T-helper 22 cell (primary cell): Measurements from ENCODE around the gene DOCK4.
"Not testable (repeated sequence)": the region's sequence is repeated elsewhere in the genome, so short reads cannot be mapped to it uniquely, and the experiment has no call there.

Source experiments
- DNase-seq: peaks from one replicate; pipeline ENCODE4 v3.0.0-alpha.2; 2020; ENCODE audit warnings: low read depth

Gene DOCK4, protein sequence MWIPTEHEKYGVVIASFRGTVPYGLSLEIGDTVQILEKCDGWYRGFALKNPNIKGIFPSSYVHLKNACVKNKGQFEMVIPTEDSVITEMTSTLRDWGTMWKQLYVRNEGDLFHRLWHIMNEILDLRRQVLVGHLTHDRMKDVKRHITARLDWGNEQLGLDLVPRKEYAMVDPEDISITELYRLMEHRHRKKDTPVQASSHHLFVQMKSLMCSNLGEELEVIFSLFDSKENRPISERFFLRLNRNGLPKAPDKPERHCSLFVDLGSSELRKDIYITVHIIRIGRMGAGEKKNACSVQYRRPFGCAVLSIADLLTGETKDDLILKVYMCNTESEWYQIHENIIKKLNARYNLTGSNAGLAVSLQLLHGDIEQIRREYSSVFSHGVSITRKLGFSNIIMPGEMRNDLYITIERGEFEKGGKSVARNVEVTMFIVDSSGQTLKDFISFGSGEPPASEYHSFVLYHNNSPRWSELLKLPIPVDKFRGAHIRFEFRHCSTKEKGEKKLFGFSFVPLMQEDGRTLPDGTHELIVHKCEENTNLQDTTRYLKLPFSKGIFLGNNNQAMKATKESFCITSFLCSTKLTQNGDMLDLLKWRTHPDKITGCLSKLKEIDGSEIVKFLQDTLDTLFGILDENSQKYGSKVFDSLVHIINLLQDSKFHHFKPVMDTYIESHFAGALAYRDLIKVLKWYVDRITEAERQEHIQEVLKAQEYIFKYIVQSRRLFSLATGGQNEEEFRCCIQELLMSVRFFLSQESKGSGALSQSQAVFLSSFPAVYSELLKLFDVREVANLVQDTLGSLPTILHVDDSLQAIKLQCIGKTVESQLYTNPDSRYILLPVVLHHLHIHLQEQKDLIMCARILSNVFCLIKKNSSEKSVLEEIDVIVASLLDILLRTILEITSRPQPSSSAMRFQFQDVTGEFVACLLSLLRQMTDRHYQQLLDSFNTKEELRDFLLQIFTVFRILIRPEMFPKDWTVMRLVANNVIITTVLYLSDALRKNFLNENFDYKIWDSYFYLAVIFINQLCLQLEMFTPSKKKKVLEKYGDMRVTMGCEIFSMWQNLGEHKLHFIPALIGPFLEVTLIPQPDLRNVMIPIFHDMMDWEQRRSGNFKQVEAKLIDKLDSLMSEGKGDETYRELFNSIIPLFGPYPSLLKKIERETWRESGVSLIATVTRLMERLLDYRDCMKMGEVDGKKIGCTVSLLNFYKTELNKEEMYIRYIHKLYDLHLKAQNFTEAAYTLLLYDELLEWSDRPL (N-terminal part only)

DNA sequence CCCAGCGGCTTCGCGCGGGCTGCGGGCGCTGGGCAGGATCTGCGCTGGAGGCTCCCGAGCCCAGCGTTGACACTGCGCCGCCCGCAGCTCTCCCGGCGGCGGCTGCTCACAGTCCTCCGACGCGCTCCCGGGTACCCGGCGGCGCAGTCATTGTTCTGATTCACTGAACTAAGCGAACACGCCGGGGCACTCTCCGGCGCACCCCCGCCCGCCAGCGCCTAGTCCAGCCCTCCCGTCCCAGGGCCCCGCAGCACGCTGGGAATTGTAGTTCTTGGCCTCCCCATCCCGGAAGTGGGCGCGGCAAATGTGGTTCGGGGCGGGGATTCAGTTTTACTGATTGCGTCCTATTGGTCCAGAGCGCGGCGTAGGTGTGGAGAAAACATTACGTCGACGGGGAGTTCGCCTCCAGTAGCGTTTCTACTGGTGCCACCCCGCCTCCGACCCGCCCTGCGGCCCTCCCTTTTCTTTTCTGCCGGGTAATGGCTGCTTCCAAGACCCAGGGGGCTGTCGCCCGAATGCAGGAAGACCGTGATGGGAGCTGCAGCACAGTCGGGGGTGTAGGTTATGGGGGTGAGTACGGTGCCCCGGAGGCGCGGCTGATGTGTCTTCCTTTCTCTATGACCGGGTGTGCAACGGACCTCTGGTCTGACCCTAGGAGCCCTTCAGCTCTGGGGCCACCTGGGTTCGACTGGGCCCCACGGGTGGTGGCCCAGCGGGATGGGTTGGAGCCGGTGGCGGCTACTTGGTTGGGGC, at the start of gene DOCK4, which contains the start of gene ZNF277:
TSS of gene DOCK4 (minus strand) at position 162 of the 753 bp plus-strand sequence. CDS start 261 bp downstream, outside the sequence.
TSS of gene ZNF277 (plus strand) at position 458 of the 753 bp plus-strand sequence. CDS start at position 480, 22 bp downstream.
- peak; percentile 96 for DNase-seq

DNA sequence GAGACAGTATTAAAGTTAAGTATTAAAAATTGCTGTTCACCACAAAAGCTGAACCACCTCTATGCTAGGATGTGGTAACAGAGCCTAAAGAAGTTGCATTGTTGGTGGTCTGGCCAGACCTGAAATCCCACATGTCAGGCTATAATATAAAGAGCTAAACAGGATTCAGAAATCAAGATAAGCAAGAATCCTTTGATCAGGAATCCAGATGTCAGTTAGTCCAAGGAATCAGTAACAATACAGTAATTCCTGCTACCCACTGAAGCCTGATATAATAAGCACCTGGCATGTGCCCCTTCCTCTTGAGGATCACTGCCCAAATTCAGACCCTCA, 49.2 kb upstream of the DOCK4 start:
- DNase-seq = no peak

DNA sequence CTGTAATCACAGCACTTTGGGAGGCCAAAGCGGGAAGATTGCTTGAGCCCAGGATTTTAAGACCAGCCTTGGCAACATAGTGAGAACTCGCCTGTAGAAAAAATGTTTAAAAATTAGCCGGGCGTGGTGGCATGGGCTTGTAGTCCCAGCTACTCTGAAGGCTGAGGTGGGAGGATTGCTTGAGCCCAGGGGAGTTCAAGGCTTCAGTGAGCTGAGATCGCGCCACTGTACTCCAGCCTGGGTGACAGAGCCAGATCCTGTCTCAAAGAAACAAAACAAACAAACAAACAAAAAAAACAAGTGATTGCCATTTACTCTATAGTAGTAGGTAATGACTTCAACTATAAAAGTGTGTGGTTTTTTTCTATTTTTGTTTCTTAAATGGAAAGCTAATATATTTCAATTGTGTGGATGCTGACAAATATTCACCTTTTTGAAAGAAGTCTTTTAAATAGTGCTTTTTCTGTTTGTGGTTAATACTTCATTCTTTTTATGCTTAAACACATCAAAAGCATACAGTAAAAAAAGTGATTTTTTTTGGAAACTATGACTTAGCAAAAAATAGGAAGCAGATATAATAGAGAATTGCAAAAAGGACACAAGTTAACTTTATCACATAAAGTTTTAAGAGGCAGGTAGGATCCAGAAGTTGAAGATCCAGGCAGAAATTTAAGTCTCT, 48.6 kb upstream of the DOCK4 start:
- DNase-seq = no peak

DNA sequence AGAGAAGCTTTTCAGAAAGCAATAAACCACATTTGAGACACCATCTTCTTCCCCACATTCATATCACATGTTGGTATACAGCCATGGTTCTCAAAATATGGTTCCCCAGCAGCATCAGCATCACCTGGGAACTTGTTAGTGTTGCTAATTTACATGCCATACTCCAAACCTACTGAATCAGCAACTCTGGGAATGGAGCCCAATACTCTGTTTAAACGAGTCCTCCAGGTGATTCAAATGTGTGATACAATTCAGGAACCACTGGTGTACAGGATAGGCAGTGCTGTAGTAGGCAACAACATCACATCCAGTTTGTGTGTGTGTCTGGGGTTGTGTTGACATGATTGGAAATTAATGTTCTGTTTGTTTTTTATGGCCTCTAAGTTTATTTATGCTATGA, 48.0 kb upstream of the DOCK4 start:
- no peak for DNase-seq

DNA sequence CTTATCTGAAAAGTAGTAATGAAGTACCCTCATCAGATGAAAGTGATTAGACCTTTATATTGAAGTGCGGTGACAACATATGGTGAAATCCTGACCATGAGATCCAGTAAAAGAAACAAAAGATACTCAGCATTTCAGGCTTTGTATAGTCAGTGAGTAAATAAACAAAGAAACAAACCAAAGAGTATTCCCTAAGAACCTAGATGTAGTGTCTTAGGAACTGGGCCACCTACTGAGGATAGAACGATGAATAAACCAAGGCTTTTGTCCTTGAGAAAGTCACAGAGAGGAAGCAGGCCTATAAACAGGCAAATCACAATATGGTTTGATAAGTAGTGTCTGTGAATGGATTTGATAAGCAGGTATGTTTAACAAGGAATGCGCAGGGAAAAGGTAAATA, 46.5 kb upstream of the DOCK4 start:
- DNase-seq = no peak

DNA sequence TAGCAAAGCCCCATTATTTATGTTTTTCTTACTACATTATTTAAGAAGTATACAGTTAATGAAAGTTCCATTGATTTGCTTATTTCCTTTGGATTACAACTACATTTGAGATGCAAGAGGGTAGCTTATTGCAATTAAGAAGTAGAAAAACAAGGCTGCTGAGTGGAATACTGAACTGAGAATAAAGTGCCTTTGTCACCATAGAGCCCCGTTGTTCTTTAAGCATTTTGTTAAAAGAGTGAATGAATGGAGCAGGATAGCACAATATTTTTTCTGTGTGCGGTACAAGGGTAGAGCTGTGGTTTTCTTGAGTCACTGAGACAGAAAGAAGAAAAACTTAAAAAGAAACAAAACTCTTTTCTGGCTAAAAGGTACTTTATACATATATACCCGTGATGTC, 45.9 kb upstream of the DOCK4 start:
- no peak for DNase-seq

DNA sequence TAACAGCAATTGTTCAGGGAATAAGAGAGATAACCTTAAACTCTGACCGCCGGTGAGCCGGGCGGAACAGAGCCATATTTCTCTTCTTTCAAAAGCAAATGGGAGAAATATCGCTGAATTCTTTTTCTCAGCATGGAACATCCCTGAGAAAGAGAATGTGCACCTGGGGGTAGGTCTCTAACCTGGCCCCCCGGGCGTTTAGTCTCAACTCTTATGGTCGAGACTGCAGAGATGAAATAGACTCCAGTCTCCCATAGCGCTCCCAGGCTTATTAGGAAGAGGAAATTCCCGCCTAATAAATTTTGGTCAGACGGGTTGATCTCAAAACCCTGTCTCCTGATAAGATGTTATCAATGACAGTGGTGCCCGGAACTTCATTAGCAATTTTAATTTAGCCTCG, 43.8 kb upstream of the DOCK4 start:
- not testable (repeated sequence) for DNase-seq

DNA sequence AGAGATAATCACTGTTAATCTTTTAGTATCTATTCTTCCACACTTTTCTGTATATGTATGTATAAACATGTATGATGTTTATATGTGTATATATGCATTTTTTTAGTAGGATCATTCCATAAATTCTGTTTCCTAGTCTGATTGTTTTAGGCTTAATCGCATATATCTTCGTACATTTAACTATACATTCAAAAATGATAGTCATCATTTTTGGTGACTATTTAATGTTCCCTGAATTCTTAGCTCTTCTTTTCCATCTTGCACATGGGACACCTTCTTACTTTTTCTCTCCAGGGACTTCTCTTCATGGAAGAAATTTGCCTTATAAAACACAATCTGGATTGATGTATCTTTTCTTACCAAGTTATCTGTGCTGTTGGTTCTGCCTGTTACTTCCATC, 42.4 kb upstream of the DOCK4 start:
- no peak for DNase-seq

DNA sequence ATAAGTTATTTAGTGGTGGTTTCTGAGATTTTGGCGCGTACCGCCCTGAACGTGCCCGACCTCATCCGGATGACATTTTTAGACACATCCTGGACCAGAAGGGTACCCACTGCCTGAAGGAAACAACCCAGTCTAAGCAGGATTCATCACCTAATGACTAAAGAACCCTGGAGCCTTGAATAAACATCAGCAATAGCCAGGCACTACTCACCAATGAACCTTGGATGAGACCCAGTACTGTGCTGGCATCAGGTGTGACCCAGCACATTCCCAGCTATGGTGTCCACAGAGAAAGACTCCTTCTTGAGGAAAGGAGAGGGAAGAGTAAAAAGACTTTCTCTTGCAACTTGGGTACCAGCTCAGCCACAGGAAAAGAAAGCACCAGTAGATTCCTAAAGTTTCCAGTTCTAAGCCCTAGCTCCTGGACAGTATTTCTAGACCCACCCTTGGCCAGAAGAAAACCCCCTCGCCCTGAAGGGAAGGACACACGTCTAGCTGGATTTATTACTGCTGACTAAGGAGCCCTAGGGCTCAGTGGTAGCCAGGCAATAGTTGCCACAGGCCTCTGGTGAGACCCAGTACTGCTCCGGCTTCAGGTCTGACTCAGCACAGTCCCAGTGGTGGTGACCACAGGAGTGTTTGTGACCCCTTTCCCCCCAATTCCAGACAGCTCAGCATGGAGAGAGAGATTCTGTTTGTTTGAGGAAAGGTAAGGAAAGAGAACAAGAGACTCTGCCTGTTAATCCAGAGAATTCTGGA, 32.8 kb upstream of the DOCK4 start:
- DNase-seq = no peak

DNA sequence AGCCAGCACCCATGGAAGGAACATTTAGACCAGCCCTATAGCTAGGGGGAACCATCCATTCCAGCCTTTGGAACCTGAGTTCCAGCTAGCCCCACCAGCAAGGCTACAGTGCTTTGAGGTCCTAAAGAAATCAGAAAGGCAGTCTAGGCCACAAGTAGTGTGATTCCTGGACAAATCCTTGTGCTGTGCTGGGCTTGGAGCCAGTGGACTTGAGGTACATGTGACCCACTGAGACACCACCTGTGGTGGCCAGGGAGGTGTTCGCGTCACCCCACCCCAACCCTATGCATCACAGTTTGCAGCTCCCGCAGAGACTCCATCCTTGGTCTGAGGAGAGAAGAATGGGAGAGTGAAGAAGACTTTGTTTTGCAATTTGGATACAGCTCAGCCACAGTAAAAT, 32.1 kb upstream of the DOCK4 start:
- DNase-seq = no peak

DNA sequence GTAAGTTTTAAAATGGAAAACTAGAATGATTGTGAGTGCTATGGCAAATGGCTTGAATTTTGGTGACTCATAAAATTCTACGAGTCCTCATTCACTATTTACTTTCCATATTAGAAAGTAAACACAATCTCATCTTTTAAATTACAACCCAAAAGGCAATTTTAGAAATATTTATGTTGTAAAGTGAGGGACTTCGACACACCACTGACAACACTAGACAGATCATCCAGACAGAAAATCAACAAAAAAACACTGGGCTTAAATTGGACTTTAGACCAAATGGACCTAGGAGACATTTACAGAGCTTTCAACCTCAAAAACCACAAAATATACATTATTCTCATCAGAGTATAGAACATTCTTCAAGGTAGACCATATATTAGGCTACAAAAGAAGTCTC, 30.4 kb upstream of the DOCK4 start:
- DNase-seq = no peak

DNA sequence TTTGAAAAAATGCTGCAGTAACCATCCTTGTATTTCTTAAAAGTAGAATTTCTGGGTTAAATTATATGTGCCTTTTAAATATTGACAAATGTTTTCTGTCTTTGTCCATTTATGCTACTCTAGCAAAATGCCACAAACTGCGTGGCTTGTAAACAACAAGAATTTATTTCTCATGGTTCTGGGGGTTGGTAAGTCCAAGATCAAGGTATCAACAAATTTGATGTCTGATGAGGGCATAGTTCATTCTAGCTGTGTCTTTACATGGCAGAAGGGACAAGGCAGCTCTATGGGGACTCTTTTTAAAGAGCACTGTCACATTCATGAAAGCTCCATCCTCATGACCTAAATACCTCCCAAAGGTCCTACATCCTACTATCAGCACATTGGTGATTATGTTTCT, 27.9 kb upstream of the DOCK4 start:
- DNase-seq = no peak

DNA sequence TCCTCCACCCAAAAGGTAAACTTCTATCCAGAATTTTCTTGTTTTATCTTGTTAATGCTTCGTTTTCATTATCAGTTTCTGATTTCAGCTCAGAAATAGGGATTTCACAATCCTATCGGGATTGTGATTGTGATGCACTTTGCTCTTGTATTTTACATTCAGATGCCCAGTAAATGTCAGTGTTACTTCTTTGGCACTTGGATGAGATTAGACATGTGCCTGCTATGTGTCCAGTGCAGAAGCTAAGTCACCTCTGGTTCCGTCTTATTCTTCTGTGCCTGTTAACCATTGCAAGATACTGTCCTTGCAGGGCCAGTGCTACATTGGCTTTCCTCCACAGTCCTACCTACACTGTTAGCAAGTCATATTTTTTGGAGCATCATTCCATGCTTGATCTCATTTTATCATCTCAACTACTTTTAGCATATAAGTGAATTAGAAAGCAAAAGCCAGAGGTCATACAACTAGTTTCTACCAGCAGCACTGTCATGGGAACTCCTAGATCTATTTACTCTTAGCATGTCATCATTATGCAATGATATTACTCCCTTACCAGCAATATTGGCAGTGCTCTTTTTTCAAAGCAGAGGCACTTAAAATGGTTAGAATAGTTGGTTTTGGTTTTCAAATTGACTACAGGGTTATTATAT, 27.0 kb upstream of the DOCK4 start:
- DNase-seq = no peak

DNA sequence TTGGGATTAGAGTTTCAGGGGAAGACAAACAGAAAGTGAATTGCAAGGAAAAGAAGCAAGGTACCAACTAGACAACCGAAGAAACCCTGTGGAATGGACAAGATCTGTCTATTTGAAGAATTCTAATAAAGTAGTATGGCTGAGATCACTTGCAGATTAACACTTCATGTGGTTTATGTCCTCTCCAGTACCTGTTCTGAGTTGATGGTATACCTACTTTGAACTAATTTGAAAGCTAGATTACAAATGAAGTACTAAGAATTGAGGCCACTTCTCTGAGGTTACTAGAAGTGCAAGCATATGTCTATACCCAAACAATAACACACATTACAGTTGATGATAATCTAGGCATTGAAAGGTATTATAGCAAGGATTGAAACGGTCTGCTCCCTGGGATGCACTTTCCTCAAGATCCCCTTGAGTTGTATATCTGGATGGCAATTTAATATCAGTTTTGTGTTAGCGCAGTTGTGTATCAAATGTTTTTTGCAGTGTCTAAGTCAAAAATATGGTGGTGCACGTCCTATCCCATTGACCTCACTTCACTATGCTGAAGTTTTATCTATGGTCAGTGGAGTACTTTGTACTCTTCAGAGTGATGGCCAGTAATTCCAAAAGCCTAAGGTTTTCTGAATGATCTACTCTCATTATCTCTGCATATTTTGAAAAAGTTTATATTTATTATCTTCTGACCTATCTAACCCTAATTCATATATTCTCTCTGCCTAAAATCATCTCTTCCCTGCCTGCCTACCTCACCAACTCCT, 26.2 kb upstream of the DOCK4 start:
- DNase-seq = no peak

DNA sequence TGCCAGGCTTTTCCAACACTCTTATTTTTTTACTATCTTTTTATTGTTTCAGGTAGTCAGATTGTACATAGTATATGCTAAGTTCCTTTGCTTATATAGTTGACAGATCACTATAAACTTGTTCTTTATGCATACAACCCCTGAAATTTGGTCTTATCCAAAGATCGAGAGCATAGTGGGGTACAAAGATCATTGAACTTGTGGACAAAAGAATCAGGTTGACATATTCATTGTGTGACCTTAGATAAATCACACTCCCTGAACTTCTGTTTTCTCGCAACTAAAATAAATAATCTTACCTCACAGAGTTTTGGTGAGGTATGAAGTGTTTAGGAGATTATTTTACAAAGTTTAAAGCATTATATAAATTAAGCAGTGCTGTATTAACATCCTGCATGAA, 22.4 kb upstream of the DOCK4 start:
- DNase-seq = no peak

DNA sequence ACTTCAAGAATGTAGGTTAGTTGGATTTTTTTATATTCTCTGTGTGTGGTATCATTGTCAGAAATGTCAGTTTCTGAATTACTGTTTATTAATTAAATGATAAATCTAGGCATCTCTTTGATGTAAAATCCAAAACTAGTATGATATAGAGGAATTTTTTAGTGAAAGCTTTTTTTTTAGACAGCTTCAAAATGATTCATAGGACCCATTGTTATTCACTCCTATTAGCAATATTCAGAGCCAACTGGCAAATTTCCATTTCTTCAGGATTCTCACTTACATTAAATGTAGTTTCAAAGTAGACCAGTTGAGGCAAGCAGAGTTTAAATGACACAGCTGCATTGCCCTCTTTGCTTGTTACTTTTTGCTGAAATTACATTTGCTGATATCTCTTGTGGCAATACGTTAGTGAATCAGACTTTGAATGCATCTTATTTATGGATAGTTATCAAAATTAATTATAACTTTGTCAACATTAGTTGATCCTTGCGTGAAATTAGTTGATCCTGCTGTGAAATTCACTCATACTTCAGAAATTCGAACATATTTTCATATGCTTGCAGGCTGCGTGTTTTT, 20.6 kb upstream of the DOCK4 start:
- DNase-seq = no peak

DNA sequence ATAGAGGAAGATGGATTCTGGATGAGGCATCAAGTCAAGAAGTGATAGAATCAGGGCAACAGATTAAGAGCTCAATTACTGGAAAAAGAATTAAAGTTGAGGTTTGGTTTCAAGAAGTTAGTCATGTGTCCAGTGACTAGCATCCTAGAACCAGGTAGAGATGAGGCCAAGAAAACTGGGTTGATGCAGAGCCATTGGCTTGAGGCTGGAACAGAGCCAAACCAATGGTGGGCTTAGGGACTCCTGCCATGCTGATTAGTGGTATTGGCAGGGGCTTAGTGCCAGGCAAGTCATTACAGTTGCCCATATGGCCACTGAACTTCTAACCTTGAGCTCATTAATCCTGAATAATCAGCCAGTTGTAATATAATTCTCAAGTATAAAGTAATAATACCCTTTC, 18.8 kb upstream of the DOCK4 start:
- DNase-seq = no peak

DNA sequence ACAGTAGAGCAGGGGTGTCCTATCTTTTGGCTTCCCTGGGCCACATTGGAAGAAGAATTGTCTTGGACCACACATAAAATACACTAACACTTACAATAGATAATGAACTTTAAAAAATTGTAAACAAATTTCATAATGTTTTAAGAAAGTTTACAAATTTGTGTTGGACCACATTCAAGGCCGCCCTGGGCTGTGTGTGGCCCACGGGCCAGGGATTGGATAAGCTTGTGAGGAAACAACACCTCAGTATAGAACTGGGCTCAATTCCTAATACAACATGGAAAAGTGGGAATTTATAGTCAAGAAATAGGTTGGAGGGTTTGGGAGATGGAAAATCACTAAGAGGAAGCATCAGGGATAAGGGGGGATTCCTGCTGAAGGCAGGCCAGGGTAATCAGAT, 18.0 kb upstream of the DOCK4 start:
- DNase-seq = no peak

DNA sequence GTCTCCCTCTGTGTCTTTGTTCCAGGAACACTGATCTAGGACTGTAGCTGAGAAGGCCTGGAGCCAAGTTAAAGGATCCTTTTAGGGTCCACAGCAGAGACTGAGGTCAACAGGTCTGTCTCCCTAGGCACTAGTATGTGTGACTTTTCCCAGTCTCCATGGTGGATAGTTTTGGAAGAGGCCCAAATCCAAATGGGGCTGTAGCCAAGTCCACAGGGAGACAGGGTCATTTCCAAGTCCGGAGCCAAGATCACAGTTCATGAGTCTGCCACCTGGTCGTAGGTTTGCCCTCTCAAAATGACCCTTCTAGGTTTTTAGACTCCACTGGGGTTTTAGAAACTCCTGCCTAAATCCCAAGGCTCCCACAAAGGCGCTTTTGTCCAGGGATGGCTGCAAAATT, 17.1 kb upstream of the DOCK4 start:
- no peak for DNase-seq
